GM23248 (cell line): Measurements from ENCODE around the gene CAPN13. TPM values are rescaled to one million over a fixed set of nuclear protein-coding genes. Genes with fewer than 3 reads are reported as not detected.

Source experiments
- DNase-seq: peaks from one replicate; pipeline ENCODE4 v3.0.0-alpha.2; 2015
- H2AFZ ChIP-seq: fragments of 200-600 bp; sonication (generic); 2 replicates; pipeline ENCODE4 v1.6.1; 2016; ENCODE audit warnings: antibody characterized with exemption
- H3F3A ChIP-seq: fragments of 200-600 bp; sonication (generic); 2 replicates; pipeline ENCODE4 v1.6.1; 2016; ENCODE audit warnings: mild to moderate bottlenecking, antibody characterized with exemption, mixed run types; ENCODE audit not compliant: insufficient read depth
- H3K27ac ChIP-seq: fragments of 200-600 bp; sonication (generic); 2 replicates; pipeline ENCODE4 v1.5.1; 2016; ENCODE audit warnings: mild to moderate bottlenecking
- H3K27me3 ChIP-seq: fragments of 200-600 bp; sonication (generic); replicated peaks from 2 replicates; pipeline ENCODE4 v1.6.1; 2016; ENCODE audit warnings: mild to moderate bottlenecking; ENCODE audit not compliant: insufficient read depth
- H3K36me3 ChIP-seq: fragments of 200-600 bp; sonication (generic); 2 replicates; pipeline ENCODE4 v1.6.1; 2016; ENCODE audit warnings: low read depth, mild to moderate bottlenecking
- H3K4me1 ChIP-seq: fragments of 200-600 bp; sonication (generic); 2 replicates; pipeline ENCODE4 v1.6.1; 2016; ENCODE audit warnings: mild to moderate bottlenecking; ENCODE audit not compliant: insufficient read depth
- H3K4me2 ChIP-seq: fragments of 200-600 bp; sonication (generic); one replicate; pipeline ENCODE4 v1.6.1; 2016; ENCODE audit warnings: mild to moderate bottlenecking; ENCODE audit not compliant: unreplicated experiment
- H3K4me3 ChIP-seq: fragments of 200-600 bp; sonication (generic); 2 replicates; pipeline ENCODE4 v1.5.1; 2016; ENCODE audit warnings: mild to moderate bottlenecking
- H3K79me2 ChIP-seq: fragments of 200-600 bp; sonication (generic); 2 replicates; pipeline ENCODE4 v1.6.1; 2016; ENCODE audit warnings: mild to moderate bottlenecking; ENCODE audit not compliant: insufficient read depth
- H3K9ac ChIP-seq: fragments of 200-600 bp; sonication (generic); 2 replicates; pipeline ENCODE4 v1.6.1; 2016; ENCODE audit warnings: mild to moderate bottlenecking
- H3K9me2 ChIP-seq: fragments of 200-600 bp; sonication (generic); 2 replicates; pipeline ENCODE4 v1.6.1; 2016; ENCODE audit warnings: mixed run types, mild to moderate bottlenecking, moderate library complexity; ENCODE audit not compliant: insufficient read depth
- H3K9me3 ChIP-seq: fragments of 200-600 bp; sonication (generic); one replicate; pipeline ENCODE4 v1.6.1; 2017; ENCODE audit warnings: low read depth
- H4K20me1 ChIP-seq: fragments of 200-600 bp; sonication (generic); 2 replicates; pipeline ENCODE4 v1.6.0; 2016; ENCODE audit not compliant: insufficient read depth
- EZH2 ChIP-seq: fragments of 200-600 bp; sonication (generic); IDR thresholded peaks from 2 replicates; pipeline ENCODE4 v1.6.1; 2018; ENCODE audit warnings: antibody characterized with exemption, mild to moderate bottlenecking; ENCODE audit not compliant: insufficient read depth, poor library complexity, severe bottlenecking
- EZH2phosphoT487 ChIP-seq: fragments of 200-600 bp; sonication (generic); IDR thresholded peaks from 2 replicates; pipeline ENCODE4 v1.6.1; 2018; ENCODE audit warnings: antibody characterized with exemption, moderate library complexity, mild to moderate bottlenecking, low read depth; ENCODE audit not compliant: insufficient read depth
- WGBS, 2 experiments: methylation state at CpG; one replicate each; pipeline ENCODE4 v1.1.6; 2015 to 2017; ENCODE audit warnings: low lambda C conversion rate in 2 of 2, low coverage in 1 of 2; ENCODE audit errors: missing lambda C conversion rate in 2 of 2; 5-methylcytosine and 5-hydroxymethylcytosine counted together
- in situ Hi-C: fragments of 300-500 bp; cut with MboI; formaldehyde crosslinking; loops from 2 replicates; pipeline ENCODE4 v1.15.0; 2020
- polyA plus RNA-seq: library from polyadenylated mRNA; unstranded; fragments of >200 nt; fragmentation: Nextera tagmentation; extraction: Ambion mirVana; gene quantifications from 2 replicates; pipeline ENCODE4 v1.2.1, GENCODE V29; 2016
- total RNA-seq: library from RNA; depleted of rRNA; stranded (reverse); fragments of >200 nt; shearing (Covaris generic); gene quantifications from 2 replicates; pipeline ENCODE4 v1.2.3, GENCODE V29; 2014

Gene CAPN13
- total and polyA plus RNA-seq, 2 experiments from 2014 or later = not detected

DNA sequence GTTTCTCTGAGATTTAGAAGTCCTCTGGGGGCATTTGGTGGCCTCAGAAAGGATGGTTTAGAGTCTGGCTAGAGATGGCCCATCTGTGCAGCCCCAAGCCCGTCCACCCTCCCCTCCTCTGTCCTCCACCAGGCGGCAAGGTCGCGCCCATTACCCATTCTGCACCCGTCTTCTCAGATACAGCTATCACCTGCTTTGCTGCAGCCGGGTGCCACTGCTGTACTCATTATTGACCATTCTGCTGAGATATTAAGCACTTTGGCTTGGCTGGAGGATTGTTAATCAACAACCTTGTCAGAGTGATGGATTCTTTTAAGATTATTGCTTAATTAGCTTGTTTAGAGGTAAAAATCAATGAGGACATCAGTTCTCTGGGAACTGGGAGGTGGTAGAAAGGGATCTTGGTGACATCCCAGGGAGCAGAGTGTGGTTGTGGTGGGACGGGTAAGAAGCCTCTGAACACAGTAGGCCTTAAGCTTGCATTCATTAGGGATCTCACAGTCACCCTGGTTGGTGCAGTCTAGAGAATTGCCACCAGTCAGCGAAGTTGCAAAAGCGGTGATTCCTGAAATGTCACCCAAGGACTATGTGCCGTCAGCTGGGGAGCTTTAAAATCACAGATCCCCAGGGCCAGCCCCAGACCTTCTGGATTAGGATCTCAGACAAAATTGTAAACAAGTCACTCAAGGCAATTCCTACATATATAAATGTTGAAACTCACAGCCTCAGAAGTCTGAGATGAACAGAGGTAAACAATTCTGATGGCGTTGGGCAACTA lies 90.9 kb downstream of the CAPN13 start:
- H3K27ac ChIP-seq = no peak overlapping the region
- no peak for DNase-seq
- H3K4me3 ChIP-seq = no peak overlapping the region
- no peak overlapping the region for H2AFZ ChIP-seq
- no peak for TF ChIP-seq EZH2
- TF ChIP-seq EZH2phosphoT487 = no peak
- H3K27me3 ChIP-seq = no peaks in the 10 kb centered on the region; the same call in 1 of the 2 replicates
- H3K36me3 ChIP-seq = no peaks in the 10 kb centered on the region
- no peaks in the 10 kb centered on the region for H3F3A ChIP-seq
- H3K9me2 ChIP-seq = no peaks in the 10 kb centered on the region
- no peaks in the 10 kb centered on the region for H4K20me1 ChIP-seq
- H3K4me2 ChIP-seq = no peak overlapping the region
- H3K79me2 ChIP-seq = no peaks in the 10 kb centered on the region
- no peak overlapping the region for H3K9ac ChIP-seq
- WGBS, 2 experiments = 74 to 75% methylated on average over 11 of the region's 11 CpGs
- H3K4me1 ChIP-seq = no peaks in the 10 kb centered on the region
- in situ Hi-C loops = loop anchor here (10.0 kb wide), 1 partner anchor 618 kb away; no protein-coding TSS in a partner anchor
- no peaks in the 10 kb centered on the region for H3K9me3 ChIP-seq

DNA sequence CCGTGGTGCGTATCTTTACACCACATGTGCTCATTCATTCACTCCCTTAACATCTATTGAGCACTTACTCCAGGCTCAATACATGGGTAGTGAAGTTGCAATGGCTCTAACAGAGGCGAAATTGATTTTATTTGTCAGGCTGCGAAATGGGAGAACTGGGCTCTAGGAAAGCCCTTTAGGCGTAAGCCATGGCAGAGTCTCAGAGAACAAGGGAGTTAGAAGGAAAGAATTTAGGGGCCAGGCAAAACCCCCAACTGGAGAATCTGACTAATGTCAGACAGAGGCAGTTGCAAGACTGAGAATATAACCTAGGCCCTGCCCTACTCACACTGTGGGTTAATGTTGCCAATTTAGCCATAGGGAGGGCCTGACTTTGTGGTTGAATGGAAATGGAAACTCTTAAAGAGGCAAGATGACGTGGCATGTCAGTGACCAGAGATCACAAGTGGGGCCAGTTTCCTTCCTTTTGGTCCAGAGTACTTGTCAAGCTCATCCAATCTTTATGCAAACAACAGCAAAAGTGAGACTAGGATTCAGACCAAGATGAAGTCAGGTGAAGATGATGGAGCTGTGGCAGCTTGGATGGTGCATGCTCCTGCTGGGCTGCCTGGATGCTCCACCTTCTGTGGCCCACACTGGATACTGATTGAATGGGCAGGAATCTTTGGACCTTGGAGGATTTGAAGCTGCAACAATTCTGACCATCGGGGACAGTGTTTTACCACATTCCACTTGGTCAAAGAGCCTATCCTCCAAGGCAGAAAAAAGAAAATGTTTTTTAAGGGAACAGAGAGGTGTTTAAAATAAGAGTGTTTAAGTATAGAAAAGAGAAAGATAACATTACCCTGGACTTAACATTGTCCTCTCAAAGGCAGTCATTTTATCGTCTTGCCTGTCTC lies 92.2 kb downstream of the CAPN13 start:
- Histone ChIP-seq H3K4me2 (no peak overlapping the region), H3K79me2 (no peaks in the 10 kb centered on the region), H2AFZ (no peak overlapping the region), H3K9me2 (no peaks in the 10 kb centered on the region), H3K9ac (no peak overlapping the region), H3K4me3 (no peak overlapping the region), H4K20me1 (no peaks in the 10 kb centered on the region), H3F3A (no peaks in the 10 kb centered on the region), H3K27me3 (no peaks in the 10 kb centered on the region; the same call in 1 of the 2 replicates), H3K4me1 (no peaks in the 10 kb centered on the region), H3K27ac (no peak overlapping the region), H3K9me3 (no peaks in the 10 kb centered on the region), H3K36me3 (no peaks in the 10 kb centered on the region)
- TF ChIP-seq EZH2 (no peak), EZH2phosphoT487 (no peak)
- DNase-seq = peak; percentile 29
- in situ Hi-C loops = loop anchor here (10.0 kb wide), 1 partner anchor 620 kb away; no protein-coding TSS in a partner anchor
- WGBS, 2 experiments = 57 to 64% methylated on average over 8 of the region's 8 CpGs

DNA sequence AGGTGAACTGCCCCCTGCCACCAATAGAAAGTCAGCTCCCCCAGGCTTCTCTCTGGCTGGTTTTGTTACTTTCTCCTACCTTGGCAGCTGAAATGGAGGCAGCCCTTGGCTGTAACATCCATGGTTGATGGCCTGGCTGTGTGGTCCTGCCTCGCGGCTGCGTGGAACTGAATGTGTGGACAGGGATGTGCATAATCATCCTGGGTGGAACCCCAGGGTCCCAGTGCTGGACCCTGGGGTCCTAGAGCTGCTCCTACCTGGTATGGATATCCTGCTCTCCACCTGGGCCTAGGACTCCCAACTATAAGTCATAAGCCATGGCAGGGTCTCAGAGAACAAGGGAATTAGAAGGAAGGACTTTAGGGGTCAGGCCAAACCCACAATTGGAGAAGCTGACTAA lies 93.5 kb downstream of the CAPN13 start:
- Histone ChIP-seq H3K79me2 (no peaks in the 10 kb centered on the region), H3K9me3 (no peaks in the 10 kb centered on the region), H3K9ac (no peak overlapping the region), H3K4me1 (no peaks in the 10 kb centered on the region), H3K9me2 (no peaks in the 10 kb centered on the region), H2AFZ (peak overlapping the region; percentile 70), H3K27me3 (no peaks in the 10 kb centered on the region; the same call in 1 of the 2 replicates), H3K4me3 (no peak overlapping the region), H4K20me1 (no peaks in the 10 kb centered on the region), H3F3A (no peaks in the 10 kb centered on the region), H3K36me3 (no peaks in the 10 kb centered on the region), H3K27ac (no peak overlapping the region), H3K4me2 (no peak overlapping the region)
- in situ Hi-C loops = loop anchor here (10.0 kb wide), 1 partner anchor 621 kb away; no protein-coding TSS in a partner anchor
- no peak for TF ChIP-seq EZH2phosphoT487
- TF ChIP-seq EZH2 = no peak
- DNase-seq = no peak
- 100% methylated on average over 3 of the region's 3 CpGs for WGBS, 2 experiments

DNA sequence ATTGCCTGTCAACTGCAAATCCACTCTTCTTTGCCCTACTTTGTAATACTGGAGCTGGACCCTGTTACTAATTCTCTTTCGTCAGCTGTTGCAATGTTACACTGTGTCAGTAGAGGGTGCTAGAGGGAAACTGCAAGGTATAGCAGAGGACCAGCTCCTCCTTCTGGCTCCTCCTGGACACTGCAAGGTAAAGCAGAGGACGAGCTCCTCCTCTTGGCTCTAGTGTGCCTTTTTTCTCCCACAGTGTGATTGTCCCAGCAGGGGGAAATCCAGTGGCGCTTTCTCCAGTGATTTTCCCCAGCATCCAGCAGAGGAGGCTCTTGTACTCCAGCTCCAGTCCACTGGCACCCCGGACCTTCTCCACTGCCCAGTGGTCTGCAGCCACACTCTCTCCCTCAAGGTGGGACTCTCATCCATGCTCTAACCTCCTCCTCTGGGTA lies 95.6 kb downstream of the CAPN13 start:
- H3K9ac ChIP-seq = no peak overlapping the region
- peaks cover 3% of the 10 kb centered on the region; the same call in 1 of the 2 replicates for H3F3A ChIP-seq
- H3K27ac ChIP-seq = no peak overlapping the region
- H3K4me3 ChIP-seq = no peak overlapping the region
- no peaks in the 10 kb centered on the region for H3K27me3 ChIP-seq
- H3K9me2 ChIP-seq = no peaks in the 10 kb centered on the region
- H3K9me3 ChIP-seq = no peaks in the 10 kb centered on the region
- no peak overlapping the region for H3K4me2 ChIP-seq
- TF ChIP-seq EZH2 (no peak), EZH2phosphoT487 (no peak)
- DNase-seq = peak; percentile 94
- no peak overlapping the region for H2AFZ ChIP-seq
- no peaks in the 10 kb centered on the region for H4K20me1 ChIP-seq
- no peaks in the 10 kb centered on the region for H3K79me2 ChIP-seq
- no peaks in the 10 kb centered on the region for H3K4me1 ChIP-seq
- in situ Hi-C loops = loop anchor here (10.0 kb wide), 1 partner anchor 623 kb away; no protein-coding TSS in a partner anchor
- 9 to 13% methylated on average over 4 of the region's 4 CpGs for WGBS, 2 experiments
- no peaks in the 10 kb centered on the region for H3K36me3 ChIP-seq
